Peyer's patch (tissue), 4 donors: ENCODE measurements around the gene TBX1. TPM values are rescaled to one million over a fixed set of nuclear protein-coding genes. Genes with fewer than 3 reads are reported as not detected.

Experiments
- DNase-seq, 3 donors: peaks; one replicate each; pipeline ENCODE4 v3.0.0-alpha.2; 2017 to 2019
- H3K27ac ChIP-seq, 4 donors: fragments of 200-600 bp; sonication (generic); one replicate each; pipeline ENCODE4 v1.5.1; 2016 to 2019
- H3K27me3 ChIP-seq, 2 donors: fragments of 200-600 bp; sonication (generic); one replicate each; pipeline ENCODE4 v1.5.1; 2019
- H3K36me3 ChIP-seq, 3 donors: fragments of 200-600 bp; sonication (generic); one replicate each; pipeline ENCODE4 v1.5.1; 2016 to 2019
- H3K4me1 ChIP-seq, 4 donors: fragments of 200-600 bp; sonication (generic); one replicate each; pipeline ENCODE4 v1.5.1; 2016 to 2019
- H3K4me3 ChIP-seq, 4 donors: fragments of 200-600 bp; sonication (generic); 1 replicate in 3 of 4; 2 replicates in 1 of 4; pipeline ENCODE4 v1.5.1; 2016 to 2019; ENCODE audit warnings: mild to moderate bottlenecking in 1 of 4
- H3K9me3 ChIP-seq, 4 donors: fragments of 200-600 bp; sonication (generic); one replicate each; pipeline ENCODE4 v1.5.1; 2016 to 2019; ENCODE audit warnings: mild to moderate bottlenecking in 1 of 4
- POLR2A ChIP-seq, 2 donors: fragments of 450-650 bp; IDR thresholded peaks; one replicate each; pipeline ENCODE4 v1.5.1; 2017; ENCODE audit warnings: antibody characterized with exemption in 2 of 2, mild to moderate bottlenecking in 2 of 2, moderate library complexity in 2 of 2
- total RNA-seq, 4 donors: library from RNA; depleted of rRNA; stranded (reverse); fragments of >200 nt; gene quantifications; one replicate each; pipeline ENCODE4 v1.1.0, GENCODE V29; 2016
- TF ChIP-seq, protein P1 (sequence below), 6 experiments: fragments of 450-650 bp in 4 of 6; fragments of 200-600 bp in 2 of 6; sonication (generic) in 1 of 6; IDR thresholded peaks; one replicate each; pipeline ENCODE4 v1.5.1; 2017 to 2019; ENCODE audit warnings: antibody characterized with exemption in 6 of 6, mild to moderate bottlenecking in 3 of 6, moderate library complexity in 1 of 6

Gene TBX1
- total RNA-seq, 4 donors from 2014 or later = 0.70 to 4.1 (median 1.1) TPM; not detected in 1

DNA sequence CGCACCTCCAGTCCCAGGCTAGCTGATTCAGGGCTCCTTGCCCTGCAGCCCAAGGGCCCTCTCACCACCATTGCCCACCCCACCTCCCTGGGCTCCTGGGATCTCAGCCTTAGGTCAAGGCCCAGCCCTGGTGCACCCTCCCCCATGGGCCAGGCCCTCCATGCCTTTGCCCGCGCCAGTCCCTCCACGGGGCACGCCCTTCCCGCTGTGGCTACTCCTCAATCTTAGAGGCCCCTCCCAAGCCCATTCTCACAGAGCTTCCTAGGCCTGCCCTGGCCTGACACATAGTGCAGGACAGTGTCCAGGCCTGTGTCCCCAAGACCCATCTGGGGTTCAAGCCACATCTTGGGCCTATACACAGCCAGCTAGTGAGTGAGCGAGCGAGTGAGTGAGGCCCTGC, 30.4 kb upstream of the TBX1 start:
- TF ChIP-seq, protein P1, sequence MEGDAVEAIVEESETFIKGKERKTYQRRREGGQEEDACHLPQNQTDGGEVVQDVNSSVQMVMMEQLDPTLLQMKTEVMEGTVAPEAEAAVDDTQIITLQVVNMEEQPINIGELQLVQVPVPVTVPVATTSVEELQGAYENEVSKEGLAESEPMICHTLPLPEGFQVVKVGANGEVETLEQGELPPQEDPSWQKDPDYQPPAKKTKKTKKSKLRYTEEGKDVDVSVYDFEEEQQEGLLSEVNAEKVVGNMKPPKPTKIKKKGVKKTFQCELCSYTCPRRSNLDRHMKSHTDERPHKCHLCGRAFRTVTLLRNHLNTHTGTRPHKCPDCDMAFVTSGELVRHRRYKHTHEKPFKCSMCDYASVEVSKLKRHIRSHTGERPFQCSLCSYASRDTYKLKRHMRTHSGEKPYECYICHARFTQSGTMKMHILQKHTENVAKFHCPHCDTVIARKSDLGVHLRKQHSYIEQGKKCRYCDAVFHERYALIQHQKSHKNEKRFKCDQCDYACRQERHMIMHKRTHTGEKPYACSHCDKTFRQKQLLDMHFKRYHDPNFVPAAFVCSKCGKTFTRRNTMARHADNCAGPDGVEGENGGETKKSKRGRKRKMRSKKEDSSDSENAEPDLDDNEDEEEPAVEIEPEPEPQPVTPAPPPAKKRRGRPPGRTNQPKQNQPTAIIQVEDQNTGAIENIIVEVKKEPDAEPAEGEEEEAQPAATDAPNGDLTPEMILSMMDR (IDR thresholded peaks at IDR 0.05) = no peak
- TF ChIP-seq POLR2A (IDR thresholded peaks at IDR 0.05) = no peak
- H3K4me3 ChIP-seq = peak overlapping the region in 1 of 4 donors; percentile 51
- no peaks in the 10 kb centered on the region for H3K9me3 ChIP-seq
- no peak for DNase-seq
- H3K27ac ChIP-seq = no peak overlapping the region
- peaks cover 0 to 5% (median 0%) of the 10 kb centered on the region in 4 donors for H3K4me1 ChIP-seq
- no peaks in the 10 kb centered on the region for H3K36me3 ChIP-seq
- peaks cover 0 to 4% of the 10 kb centered on the region in 2 donors for H3K27me3 ChIP-seq

DNA sequence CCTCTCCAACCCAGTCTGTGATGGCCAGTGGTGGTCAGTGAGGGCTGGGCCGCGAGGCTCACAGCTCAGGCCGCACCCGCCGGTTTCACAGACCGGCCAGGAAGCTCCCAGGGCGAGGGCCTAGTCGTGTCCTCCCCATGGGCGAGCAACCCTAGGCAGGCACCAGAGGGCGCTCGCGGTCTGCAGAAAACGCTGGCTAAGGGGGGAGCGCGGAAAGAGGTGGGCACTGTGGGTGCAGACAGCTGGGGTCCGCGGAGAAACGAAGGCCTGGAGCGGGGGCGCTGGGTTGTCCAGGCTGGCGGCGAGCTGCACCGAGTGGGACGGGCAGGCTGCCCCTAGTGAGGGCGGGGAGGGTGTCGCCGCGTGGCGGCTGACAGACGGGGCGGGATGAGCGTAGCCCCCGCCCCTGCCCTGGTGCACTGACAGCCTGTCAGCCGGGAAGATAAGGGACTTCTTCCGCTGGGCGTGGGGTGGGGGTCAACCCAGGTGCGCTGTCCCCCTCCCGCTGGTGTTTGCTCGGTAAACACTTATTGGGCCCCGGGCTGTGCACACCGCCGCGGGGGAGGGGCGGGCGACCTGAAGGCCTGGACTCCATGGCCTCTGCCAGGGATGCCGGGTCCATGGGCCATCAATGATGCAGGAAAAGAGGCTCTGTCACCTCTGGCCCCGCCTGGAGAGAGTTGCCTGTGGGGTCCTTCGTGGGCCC, 29.8 kb upstream of the TBX1 start:
- H3K36me3 ChIP-seq = no peaks in the 10 kb centered on the region
- DNase-seq = peak; percentile 74 to 89 (median 89)
- H3K9me3 ChIP-seq = no peaks in the 10 kb centered on the region
- H3K27me3 ChIP-seq = peaks cover 0 to 4% of the 10 kb centered on the region in 2 donors
- H3K4me3 ChIP-seq = peak overlapping the region in 3 of 4 donors; percentile 46 to 51 (median 48)
- peaks cover 0 to 5% (median 0%) of the 10 kb centered on the region in 4 donors for H3K4me1 ChIP-seq
- no peak overlapping the region for H3K27ac ChIP-seq
- TF ChIP-seq POLR2A (IDR thresholded peaks at IDR 0.05) = no peak
- TF ChIP-seq, protein P1 (IDR thresholded peaks at IDR 0.05) = peak; percentile 87 to 97 (median 94)

DNA sequence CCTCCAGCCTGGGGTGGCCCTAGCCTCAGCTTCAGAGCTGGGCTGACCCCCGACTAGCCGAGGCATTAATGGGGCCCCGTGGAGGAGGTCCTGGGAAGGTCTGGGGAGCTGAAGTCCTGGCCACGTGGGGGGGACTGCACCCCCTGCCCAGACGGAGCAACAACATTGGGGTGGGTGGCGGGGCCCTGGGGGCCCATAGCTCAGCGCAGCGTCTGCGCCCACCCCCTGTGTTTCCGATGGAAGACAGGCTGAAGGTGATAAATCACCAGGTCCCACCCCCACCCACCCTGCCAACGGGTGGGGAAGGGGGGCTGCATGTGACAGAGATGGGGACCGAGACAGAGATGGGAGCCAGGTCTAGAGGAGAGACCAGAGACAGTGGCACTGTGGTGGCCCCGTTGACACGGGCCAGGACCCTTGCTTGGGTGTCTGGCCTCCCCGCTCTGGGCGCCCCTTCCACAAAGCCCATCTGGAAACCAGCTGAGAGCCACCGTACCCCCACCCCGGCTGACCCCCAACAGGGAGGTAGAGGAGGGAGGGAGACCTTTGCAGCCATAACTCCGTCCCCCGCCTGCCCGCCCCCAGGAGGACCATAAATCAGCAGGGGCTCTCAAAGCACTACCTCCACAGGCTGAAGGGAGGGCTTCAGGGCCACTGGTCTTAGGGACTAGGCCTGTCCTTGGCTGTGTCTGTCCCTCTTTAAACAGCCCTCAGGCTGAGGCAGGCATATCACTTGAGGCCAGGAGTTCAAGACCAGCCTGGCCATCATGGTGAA, 29.0 kb upstream of the TBX1 start:
- H3K36me3 ChIP-seq = no peaks in the 10 kb centered on the region
- no peak for DNase-seq
- TF ChIP-seq, protein P1 (IDR thresholded peaks at IDR 0.05) = no peak
- TF ChIP-seq POLR2A (IDR thresholded peaks at IDR 0.05) = no peak
- no peak overlapping the region for H3K4me3 ChIP-seq
- H3K27me3 ChIP-seq = peaks cover 0 to 4% of the 10 kb centered on the region in 2 donors
- H3K27ac ChIP-seq = no peak overlapping the region
- H3K9me3 ChIP-seq = no peaks in the 10 kb centered on the region
- H3K4me1 ChIP-seq = peaks cover 0 to 5% (median 0%) of the 10 kb centered on the region in 4 donors

DNA sequence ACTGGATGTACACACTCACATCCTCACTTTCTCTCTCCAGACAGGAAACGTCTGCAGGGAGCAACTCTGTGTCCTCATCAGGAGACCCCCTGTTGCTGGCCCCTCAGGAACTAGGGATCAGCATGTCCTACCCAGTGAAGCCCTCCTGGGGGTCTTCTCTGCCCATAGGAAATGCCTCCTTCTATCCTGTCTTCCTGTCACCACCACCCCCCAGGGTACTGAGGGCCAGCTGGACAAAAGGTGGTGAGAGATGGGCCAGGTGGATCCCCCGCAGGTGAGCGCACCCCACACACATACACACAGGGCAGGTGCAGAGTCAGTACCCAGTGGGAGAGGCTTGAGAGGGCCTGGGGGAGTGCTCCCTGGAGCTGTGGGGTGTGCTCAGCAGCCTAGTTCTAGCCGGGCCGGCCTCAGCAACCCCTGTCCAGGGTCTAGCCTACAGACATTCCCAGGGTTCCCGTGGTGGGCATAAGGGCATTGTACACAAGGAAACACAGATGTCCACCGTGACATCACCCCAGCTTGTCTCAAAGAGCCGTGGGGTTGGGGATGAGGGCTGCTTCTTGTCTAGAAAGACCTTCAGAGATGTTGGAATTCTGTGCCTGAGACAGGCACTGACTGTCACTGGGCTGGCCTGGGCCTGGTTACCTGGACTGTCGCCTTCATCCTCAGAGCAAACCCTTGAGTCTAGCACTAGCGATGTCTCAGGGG, 28.0 kb upstream of the TBX1 start:
- TF ChIP-seq POLR2A (IDR thresholded peaks at IDR 0.05) = no peak
- TF ChIP-seq, protein P1 (IDR thresholded peaks at IDR 0.05) = no peak
- no peak for DNase-seq
- H3K9me3 ChIP-seq = no peaks in the 10 kb centered on the region
- no peaks in the 10 kb centered on the region for H3K36me3 ChIP-seq
- peaks cover 0 to 5% (median 0%) of the 10 kb centered on the region in 4 donors for H3K4me1 ChIP-seq
- no peak overlapping the region for H3K27ac ChIP-seq
- peaks cover 0 to 4% of the 10 kb centered on the region in 2 donors for H3K27me3 ChIP-seq
- H3K4me3 ChIP-seq = no peak overlapping the region

DNA sequence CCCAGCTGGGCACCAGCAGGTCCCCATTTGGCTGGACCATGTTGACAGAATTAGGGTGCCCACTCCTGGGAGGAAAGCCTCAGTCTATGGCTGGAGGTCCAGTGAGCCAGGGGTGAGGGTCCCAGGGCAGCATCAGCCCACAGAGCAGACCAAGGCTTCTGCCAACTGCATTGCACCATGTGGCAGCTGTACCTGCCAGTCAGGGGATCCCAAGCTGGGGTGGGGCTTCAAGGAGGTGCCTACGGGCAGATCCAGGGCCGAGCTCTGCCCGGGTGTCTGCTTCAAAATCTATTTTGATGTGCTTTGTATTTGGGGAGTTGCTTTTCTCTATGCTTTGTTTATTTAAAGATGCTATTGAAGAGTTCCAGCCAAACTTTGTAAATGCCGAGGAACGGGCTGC, 26.8 kb upstream of the TBX1 start:
- Histone ChIP-seq H3K27me3 (peaks cover 0 to 4% of the 10 kb centered on the region in 2 donors), H3K4me1 (peaks cover 0 to 5% (median 0%) of the 10 kb centered on the region in 4 donors), H3K4me3 (no peak overlapping the region), H3K9me3 (no peaks in the 10 kb centered on the region), H3K36me3 (no peaks in the 10 kb centered on the region), H3K27ac (no peak overlapping the region)
- no peak for DNase-seq
- TF ChIP-seq POLR2A (IDR thresholded peaks at IDR 0.05) = no peak
- TF ChIP-seq, protein P1 (IDR thresholded peaks at IDR 0.05) = no peak
